CD14-positive monocyte (primary cell): ENCODE measurements around the gene TSHZ2. TPM values are rescaled to one million over a fixed set of nuclear protein-coding genes. Genes with fewer than 3 reads are reported as not detected.

Source experiments
- DNase-seq, 3 donors: peaks; one replicate each; pipeline ENCODE4 v3.0.0-alpha.2; 2011 to 2022
- H2AFZ ChIP-seq: 2 replicates; pipeline ENCODE4 v1.6.0; 2012; ENCODE audit warnings: mild to moderate bottlenecking, low read depth, low read length, inconsistent platforms; ENCODE audit not compliant: insufficient read depth, poor library complexity, severe bottlenecking
- H3K27ac ChIP-seq, 2 donors: 1 replicate in 1 of 2; 2 replicates in 1 of 2; pipeline ENCODE4 v1.5.1; 2012 to 2013; ENCODE audit warnings: low read length in 2 of 2, control low read depth in 1 of 2, inconsistent platforms in 1 of 2, low read depth in 1 of 2, mild to moderate bottlenecking in 1 of 2
- H3K27me3 ChIP-seq, 2 donors: one replicate each; pipeline versions ENCODE4 v1.6.0 to v1.6.1; 2011 to 2013; ENCODE audit warnings: low read length in 2 of 2; ENCODE audit not compliant: control insufficient read depth in 2 of 2, insufficient read depth in 2 of 2
- H3K36me3 ChIP-seq, 2 donors: replicated peaks in 1 of 2; 1 replicate in 1 of 2; 2 replicates in 1 of 2; pipeline versions ENCODE4 v1.5.1 to v1.6.1; 2012 to 2013; ENCODE audit warnings: low read length in 2 of 2, control low read depth in 1 of 2, inconsistent platforms in 1 of 2, mild to moderate bottlenecking in 1 of 2; ENCODE audit not compliant: insufficient read depth in 2 of 2, control insufficient read depth in 1 of 2
- H3K4me1 ChIP-seq, 2 donors: 1 replicate in 1 of 2; 2 replicates in 1 of 2; pipeline versions ENCODE4 v1.5.1 to v1.6.1; 2012 to 2013; ENCODE audit warnings: low read length in 2 of 2, control low read depth in 1 of 2, inconsistent platforms in 1 of 2, mild to moderate bottlenecking in 1 of 2, moderate library complexity in 1 of 2; ENCODE audit not compliant: insufficient read depth in 2 of 2, control insufficient read depth in 1 of 2
- H3K4me2 ChIP-seq: replicated peaks from 2 replicates; pipeline ENCODE3; 2012; ENCODE audit warnings: low read length, moderate library complexity, mild to moderate bottlenecking; ENCODE audit not compliant: poor library complexity, severe bottlenecking; ENCODE audit errors: extremely low read depth
- H3K4me3 ChIP-seq, 3 experiments: fragments of 200-600 bp in 1 of 3; sonication (generic) in 1 of 3; replicated peaks in 1 of 3; 1 replicate in 2 of 3; 2 replicates in 1 of 3; pipeline ENCODE4 v1.5.1; 2011 to 2013; ENCODE audit warnings: low read length in 3 of 3, mild to moderate bottlenecking in 3 of 3, control low read depth in 2 of 3, low read depth in 2 of 3, inconsistent platforms in 1 of 3, moderate library complexity in 1 of 3
- H3K79me2 ChIP-seq: 2 replicates; pipeline ENCODE4 v1.6.0; 2012; ENCODE audit warnings: mild to moderate bottlenecking, control low read depth, inconsistent platforms, low read length, moderate library complexity; ENCODE audit not compliant: insufficient read depth
- H3K9ac ChIP-seq: 2 replicates; pipeline ENCODE4 v1.6.0; 2017; ENCODE audit warnings: low read length, mild to moderate bottlenecking; ENCODE audit not compliant: insufficient read depth, poor library complexity, severe bottlenecking
- H3K9me3 ChIP-seq, 2 donors: replicated peaks in 1 of 2; 1 replicate in 1 of 2; 2 replicates in 1 of 2; pipeline versions ENCODE4 v1.5.1 to v1.6.1; 2012 to 2013; ENCODE audit warnings: low read length in 2 of 2, control low read depth in 1 of 2; ENCODE audit not compliant: control insufficient read depth in 1 of 2, insufficient read depth in 1 of 2
- H4K20me1 ChIP-seq: 2 replicates; pipeline ENCODE4 v1.6.0; 2012; ENCODE audit warnings: mild to moderate bottlenecking, low read length, control low read depth, moderate library complexity; ENCODE audit not compliant: insufficient read depth
- H3K27ac Mint-ChIP-seq, 7 donors: one replicate each; pipeline ENCODE4 v1.8.0; 2020; ENCODE audit warnings: mild to moderate bottlenecking in 7 of 7, mixed read lengths in 7 of 7, moderate library complexity in 6 of 7, inconsistent platforms in 2 of 7
- H3K27me3 Mint-ChIP-seq, 3 donors: one replicate each; pipeline ENCODE4 v1.8.0; 2021 to 2022; ENCODE audit warnings: low read depth in 3 of 3, mild to moderate bottlenecking in 3 of 3, mixed read lengths in 3 of 3, moderate library complexity in 3 of 3, inconsistent platforms in 1 of 3
- H3K36me3 Mint-ChIP-seq, 2 donors: one replicate each; pipeline ENCODE4 v1.8.0; 2020; ENCODE audit warnings: mixed read lengths in 2 of 2, inconsistent platforms in 1 of 2, mild to moderate bottlenecking in 1 of 2
- H3K4me1 Mint-ChIP-seq: one replicate; pipeline ENCODE4 v1.8.0; 2020; ENCODE audit warnings: mild to moderate bottlenecking, mixed read lengths
- H3K4me3 Mint-ChIP-seq, 2 donors: one replicate each; pipeline ENCODE4 v1.8.0; 2020; ENCODE audit warnings: mild to moderate bottlenecking in 2 of 2, mixed read lengths in 2 of 2, moderate library complexity in 1 of 2
- H3K9me3 Mint-ChIP-seq, 7 donors: one replicate each; pipeline ENCODE4 v1.8.0; 2020 to 2022; ENCODE audit warnings: mixed read lengths in 7 of 7, mild to moderate bottlenecking in 6 of 7, moderate library complexity in 6 of 7, inconsistent platforms in 2 of 7
- whole genome bisulfite sequencing: methylation state at CpG from one replicate; pipeline ENCODE4 v1.1.5; 2013; ENCODE audit warnings: missing lambda C conversion rate; ENCODE audit not compliant: insufficient coverage; 5-methylcytosine and 5-hydroxymethylcytosine counted together
- intact Hi-C, 2 donors: fragments of 100-400 bp; cut with micrococcal nuclease; formaldehyde crosslinking; loops; one replicate each; pipeline versions ENCODE4 v1.15.0 to v1.15.1; 2023
- polyA plus RNA-seq, 3 donors: library from polyadenylated mRNA; depleted of rRNA in 1 of 3; unstranded in 2 of 3; stranded (reverse) in 1 of 3; fragments of 300-500 nt in 2 of 3; fragments of >200 nt in 1 of 3; fragmentation: Illumina TruSeq in 2 of 3; gene quantifications; 1 replicate in 2 of 3; 2 replicates in 1 of 3; pipeline ENCODE4 v1.2.3, GENCODE V29; 2012 to 2021
- TF ChIP-seq, protein P1 (sequence below): fragments of 200-600 bp; IDR thresholded peaks from one replicate; pipeline ENCODE4 v1.8.0; 2022; ENCODE audit warnings: antibody characterized with exemption, mild to moderate bottlenecking

TSHZ2 gene
- polyA plus RNA-seq, 3 donors = not detected

DNA sequence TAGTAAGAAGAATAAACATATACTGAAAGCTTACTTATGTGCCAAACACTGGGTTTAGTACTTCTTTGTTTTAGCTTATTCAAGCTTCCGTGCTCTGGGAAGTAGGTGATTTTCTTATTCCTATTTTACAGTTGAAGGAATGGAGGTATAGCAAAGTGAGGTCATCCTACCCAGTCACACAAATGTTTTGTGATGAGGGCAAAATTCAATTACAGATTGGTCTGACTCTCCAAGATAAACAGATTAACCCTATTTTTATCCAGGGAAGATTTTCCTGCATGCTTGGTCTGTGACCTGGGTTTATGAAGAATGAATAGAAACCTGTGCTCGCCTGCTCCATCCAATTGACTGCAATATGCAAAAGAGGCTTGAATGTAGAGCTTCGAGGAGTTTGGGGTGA lies 311.4 kb downstream of the TSHZ2 start:
- Mint-ChIP-seq H3K9me3 (no peaks in the 10 kb centered on the region), H3K4me3 (no peak overlapping the region), H3K4me1 (no peaks in the 10 kb centered on the region), H3K27ac (no peak overlapping the region), H3K36me3 (no peaks in the 10 kb centered on the region), H3K27me3 (peaks cover 3 to 4% (median 3%) of the 10 kb centered on the region in 3 donors)
- no peaks in the 10 kb centered on the region for H3K27me3 ChIP-seq
- no peak overlapping the region for H3K27ac ChIP-seq
- DNase-seq = no peak
- no peaks in the 10 kb centered on the region for H3K36me3 ChIP-seq
- no peak overlapping the region for H3K4me2 ChIP-seq
- no peaks in the 10 kb centered on the region for H3K4me1 ChIP-seq
- no peak overlapping the region for H3K9ac ChIP-seq
- H3K79me2 ChIP-seq = no peaks in the 10 kb centered on the region
- H4K20me1 ChIP-seq = no peaks in the 10 kb centered on the region
- H3K4me3 ChIP-seq = no peak overlapping the region
- TF ChIP-seq, protein P1, sequence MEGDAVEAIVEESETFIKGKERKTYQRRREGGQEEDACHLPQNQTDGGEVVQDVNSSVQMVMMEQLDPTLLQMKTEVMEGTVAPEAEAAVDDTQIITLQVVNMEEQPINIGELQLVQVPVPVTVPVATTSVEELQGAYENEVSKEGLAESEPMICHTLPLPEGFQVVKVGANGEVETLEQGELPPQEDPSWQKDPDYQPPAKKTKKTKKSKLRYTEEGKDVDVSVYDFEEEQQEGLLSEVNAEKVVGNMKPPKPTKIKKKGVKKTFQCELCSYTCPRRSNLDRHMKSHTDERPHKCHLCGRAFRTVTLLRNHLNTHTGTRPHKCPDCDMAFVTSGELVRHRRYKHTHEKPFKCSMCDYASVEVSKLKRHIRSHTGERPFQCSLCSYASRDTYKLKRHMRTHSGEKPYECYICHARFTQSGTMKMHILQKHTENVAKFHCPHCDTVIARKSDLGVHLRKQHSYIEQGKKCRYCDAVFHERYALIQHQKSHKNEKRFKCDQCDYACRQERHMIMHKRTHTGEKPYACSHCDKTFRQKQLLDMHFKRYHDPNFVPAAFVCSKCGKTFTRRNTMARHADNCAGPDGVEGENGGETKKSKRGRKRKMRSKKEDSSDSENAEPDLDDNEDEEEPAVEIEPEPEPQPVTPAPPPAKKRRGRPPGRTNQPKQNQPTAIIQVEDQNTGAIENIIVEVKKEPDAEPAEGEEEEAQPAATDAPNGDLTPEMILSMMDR = no peak
- WGBS = no CpG with 5 or more reads among the region's 3 CpGs
- H3K9me3 ChIP-seq = no peaks in the 10 kb centered on the region
- intact Hi-C loops = no loop called here
- no peak overlapping the region for H2AFZ ChIP-seq

DNA sequence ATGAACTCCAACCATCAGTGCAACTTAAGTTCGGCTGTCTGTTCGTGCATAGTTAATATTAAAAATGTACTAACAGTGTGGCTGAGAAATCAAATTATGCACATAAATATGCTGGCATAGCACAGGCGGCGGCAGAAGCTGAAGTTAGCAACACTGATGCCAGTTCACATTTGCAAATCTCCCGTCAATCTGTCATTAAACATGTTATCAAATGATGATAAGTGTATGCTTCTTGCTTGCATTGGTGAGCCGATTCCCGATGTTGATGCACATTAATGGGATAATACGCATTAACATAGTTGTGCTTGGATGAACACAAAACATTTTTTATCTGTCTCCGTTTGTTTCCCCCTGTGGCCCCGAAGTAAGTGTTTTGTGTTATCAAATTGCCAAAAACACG lies 312.1 kb downstream of the TSHZ2 start:
- WGBS = 100% methylated on average over 2 of the region's 11 CpGs
- intact Hi-C loops = no loop called here
- TF ChIP-seq, protein P1 = no peak
- Mint-ChIP-seq H3K9me3 (no peaks in the 10 kb centered on the region), H3K4me3 (no peak overlapping the region), H3K27ac (no peak overlapping the region), H3K36me3 (no peaks in the 10 kb centered on the region), H3K4me1 (no peaks in the 10 kb centered on the region), H3K27me3 (peaks cover 3 to 4% (median 3%) of the 10 kb centered on the region in 3 donors)
- H3K4me3 ChIP-seq = no peak overlapping the region
- no peaks in the 10 kb centered on the region for H3K9me3 ChIP-seq
- H3K4me2 ChIP-seq = no peak overlapping the region
- no peak overlapping the region for H2AFZ ChIP-seq
- no peaks in the 10 kb centered on the region for H4K20me1 ChIP-seq
- no peaks in the 10 kb centered on the region for H3K36me3 ChIP-seq
- no peak for DNase-seq
- H3K4me1 ChIP-seq = no peaks in the 10 kb centered on the region
- H3K27me3 ChIP-seq = no peaks in the 10 kb centered on the region
- H3K79me2 ChIP-seq = no peaks in the 10 kb centered on the region
- H3K9ac ChIP-seq = no peak overlapping the region
- no peak overlapping the region for H3K27ac ChIP-seq
